Suprapubic skin (tissue), 4 donors: ENCODE data around the gene MYO9A. TPM values are rescaled to one million over a fixed set of nuclear protein-coding genes. Genes with fewer than 3 reads are reported as not detected.
"Not testable (repeated sequence)": the region's sequence is repeated elsewhere in the genome, so short reads cannot be mapped to it uniquely, and the experiment has no call there.

Source experiments
- DNase-seq, 2 donors: peaks; one replicate each; pipeline ENCODE4 v3.0.0-alpha.2; 2019; ENCODE audit warnings: low spot score in 2 of 2
- H3K27ac ChIP-seq: fragments of 200-600 bp; sonication (generic); one replicate; pipeline ENCODE4 v1.5.1; 2019
- H3K27me3 ChIP-seq: fragments of 200-600 bp; sonication (generic); one replicate; pipeline ENCODE4 v1.5.1; 2019
- H3K36me3 ChIP-seq: fragments of 200-600 bp; sonication (generic); one replicate; pipeline ENCODE4 v1.5.1; 2019
- H3K4me1 ChIP-seq: fragments of 200-600 bp; sonication (generic); one replicate; pipeline ENCODE4 v1.5.1; 2019
- H3K4me3 ChIP-seq: fragments of 200-600 bp; sonication (generic); one replicate; pipeline ENCODE4 v1.5.1; 2019; ENCODE audit warnings: mild to moderate bottlenecking
- H3K9me3 ChIP-seq: fragments of 200-600 bp; sonication (generic); one replicate; pipeline ENCODE4 v1.5.1; 2019
- EP300 ChIP-seq: sonication (generic); formaldehyde crosslinking; IDR thresholded peaks from one replicate; pipeline ENCODE4 v1.6.1; 2017; ENCODE audit warnings: antibody characterized with exemption
- POLR2A ChIP-seq, 2 donors: fragments of 450-650 bp; IDR thresholded peaks; one replicate each; pipeline ENCODE4 v1.6.1; 2017; ENCODE audit warnings: antibody characterized with exemption in 2 of 2, mild to moderate bottlenecking in 2 of 2, moderate library complexity in 2 of 2
- POLR2AphosphoS5 ChIP-seq, 3 donors: sonication (generic); formaldehyde crosslinking; IDR thresholded peaks; one replicate each; pipeline ENCODE4 v1.6.1; 2017; ENCODE audit warnings: antibody characterized with exemption in 3 of 3
- WGBS: methylation state at CpG from one replicate; pipeline ENCODE4 v1.1.5; 2018; 5-methylcytosine and 5-hydroxymethylcytosine counted together
- total RNA-seq, 4 donors: library from RNA; depleted of rRNA; stranded (reverse); fragments of >200 nt; gene quantifications; one replicate each; pipeline ENCODE4 v1.1.0, GENCODE V29; 2016
- TF ChIP-seq, protein P1 (sequence below), 2 donors: fragments of 200-600 bp in 1 of 2; fragments of 450-650 bp in 1 of 2; sonication (generic) in 1 of 2; IDR thresholded peaks; one replicate each; pipeline ENCODE4 v1.5.1; 2016 to 2019; ENCODE audit warnings: antibody characterized with exemption in 2 of 2, mild to moderate bottlenecking in 1 of 2, moderate library complexity in 1 of 2

MYO9A gene
- total RNA-seq, 4 donors from 2014 or later: 54.0 to 89.7 (median 61.8) TPM

- Histone ChIP-seq H3K4me3 (no peak overlapping the region), H3K4me1 (no peaks in the 10 kb centered on the region), H3K27ac (no peak overlapping the region), H3K9me3 (no peaks in the 10 kb centered on the region), H3K27me3 (no peaks in the 10 kb centered on the region), H3K36me3 (peaks cover 6% of the 10 kb centered on the region)
- TF ChIP-seq, protein P1, sequence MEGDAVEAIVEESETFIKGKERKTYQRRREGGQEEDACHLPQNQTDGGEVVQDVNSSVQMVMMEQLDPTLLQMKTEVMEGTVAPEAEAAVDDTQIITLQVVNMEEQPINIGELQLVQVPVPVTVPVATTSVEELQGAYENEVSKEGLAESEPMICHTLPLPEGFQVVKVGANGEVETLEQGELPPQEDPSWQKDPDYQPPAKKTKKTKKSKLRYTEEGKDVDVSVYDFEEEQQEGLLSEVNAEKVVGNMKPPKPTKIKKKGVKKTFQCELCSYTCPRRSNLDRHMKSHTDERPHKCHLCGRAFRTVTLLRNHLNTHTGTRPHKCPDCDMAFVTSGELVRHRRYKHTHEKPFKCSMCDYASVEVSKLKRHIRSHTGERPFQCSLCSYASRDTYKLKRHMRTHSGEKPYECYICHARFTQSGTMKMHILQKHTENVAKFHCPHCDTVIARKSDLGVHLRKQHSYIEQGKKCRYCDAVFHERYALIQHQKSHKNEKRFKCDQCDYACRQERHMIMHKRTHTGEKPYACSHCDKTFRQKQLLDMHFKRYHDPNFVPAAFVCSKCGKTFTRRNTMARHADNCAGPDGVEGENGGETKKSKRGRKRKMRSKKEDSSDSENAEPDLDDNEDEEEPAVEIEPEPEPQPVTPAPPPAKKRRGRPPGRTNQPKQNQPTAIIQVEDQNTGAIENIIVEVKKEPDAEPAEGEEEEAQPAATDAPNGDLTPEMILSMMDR (IDR thresholded peaks at IDR 0.05): no peak
- TF ChIP-seq POLR2A (IDR thresholded peaks at IDR 0.05): no peak
- 93% methylated on average over 1 of the region's 1 CpG for WGBS
- no peak for DNase-seq
Observed at GRCh38 chr15:72034351-72034750, 83.6 kb downstream of the MYO9A start.

- Histone ChIP-seq H3K4me1 (no peaks in the 10 kb centered on the region), H3K27me3 (no peaks in the 10 kb centered on the region), H3K36me3 (peaks cover 6% of the 10 kb centered on the region), H3K27ac (no peak overlapping the region), H3K9me3 (no peaks in the 10 kb centered on the region), H3K4me3 (no peak overlapping the region)
- TF ChIP-seq POLR2A (IDR thresholded peaks at IDR 0.05): no peak
- TF ChIP-seq POLR2AphosphoS5 (IDR thresholded peaks at IDR 0.05): no peak
- TF ChIP-seq, protein P1 (IDR thresholded peaks at IDR 0.05): no peak
- no peak for TF ChIP-seq EP300
- 82% methylated on average over 7 of the region's 7 CpGs for WGBS
- no peak for DNase-seq
Observed at GRCh38 chr15:72033711-72034110, 84.2 kb downstream of the MYO9A start.

DNA sequence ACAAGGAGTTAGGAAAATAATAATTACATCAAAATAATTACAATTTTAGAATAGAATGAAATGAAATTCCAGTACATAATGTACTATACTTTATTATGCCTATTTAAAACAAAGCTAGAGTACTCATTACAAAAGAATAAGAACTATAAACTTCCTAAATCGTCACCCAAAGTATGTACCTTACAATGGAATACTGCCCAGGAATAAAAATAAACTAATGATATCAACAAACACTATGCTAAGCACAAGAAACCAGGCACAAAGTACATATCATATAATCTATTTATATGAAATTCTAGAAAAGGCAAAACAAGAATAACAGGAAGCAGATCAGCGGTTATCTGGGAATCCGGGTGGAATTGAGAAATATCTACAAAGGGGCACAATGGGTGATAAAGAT is 84.7 kb downstream of the MYO9A start:
- no peaks in the 10 kb centered on the region for H3K27me3 ChIP-seq
- no peaks in the 10 kb centered on the region for H3K9me3 ChIP-seq
- TF ChIP-seq POLR2A (IDR thresholded peaks at IDR 0.05) (no peak), POLR2AphosphoS5 (IDR thresholded peaks at IDR 0.05) (no peak), EP300 (no peak)
- TF ChIP-seq, protein P1 (IDR thresholded peaks at IDR 0.05): no peak
- WGBS: 73% methylated on average over 3 of the region's 3 CpGs
- no peak for DNase-seq
- no peak overlapping the region for H3K27ac ChIP-seq
- no peaks in the 10 kb centered on the region for H3K4me1 ChIP-seq
- H3K4me3 ChIP-seq: no peak overlapping the region
- H3K36me3 ChIP-seq: peaks cover 6% of the 10 kb centered on the region

DNA sequence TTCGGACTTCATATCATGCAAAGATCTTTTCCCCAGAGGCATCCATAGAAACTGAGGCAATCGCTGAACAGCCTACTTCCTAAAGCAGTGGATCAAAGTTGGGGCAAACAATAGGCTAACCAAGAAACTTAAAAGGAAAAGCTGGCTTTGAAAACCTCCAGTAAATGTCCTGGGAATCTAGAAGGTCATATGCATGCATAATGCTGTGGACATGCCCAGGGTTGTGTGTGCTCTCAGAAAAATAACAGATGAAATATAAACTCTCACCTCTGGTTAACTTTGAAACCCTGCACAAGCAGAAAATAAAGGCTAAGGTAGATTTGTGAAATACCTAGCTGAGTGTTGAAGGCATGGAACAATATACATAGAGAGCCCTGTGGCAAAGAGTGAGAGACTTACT is 96.3 kb downstream of the MYO9A start:
- Histone ChIP-seq H3K4me3 (no peak overlapping the region), H3K27me3 (no peaks in the 10 kb centered on the region), H3K27ac (no peak overlapping the region), H3K9me3 (peaks cover 3% of the 10 kb centered on the region), H3K36me3 (peaks cover 24% of the 10 kb centered on the region), H3K4me1 (no peaks in the 10 kb centered on the region)
- no peak for TF ChIP-seq EP300
- TF ChIP-seq, protein P1 (IDR thresholded peaks at IDR 0.05): no peak
- TF ChIP-seq POLR2AphosphoS5 (IDR thresholded peaks at IDR 0.05): no peak
- 84% methylated on average over 2 of the region's 2 CpGs for WGBS
- DNase-seq: no peak

- TF ChIP-seq, protein P1 (IDR thresholded peaks at IDR 0.05): no peak
- TF ChIP-seq POLR2A (IDR thresholded peaks at IDR 0.05) (no peak), POLR2AphosphoS5 (IDR thresholded peaks at IDR 0.05) (no peak), EP300 (no peak)
- no peak for DNase-seq
- Histone ChIP-seq H3K9me3 (peaks cover 3% of the 10 kb centered on the region), H3K4me1 (no peaks in the 10 kb centered on the region), H3K27ac (no peak overlapping the region), H3K4me3 (no peak overlapping the region), H3K36me3 (peaks cover 24% of the 10 kb centered on the region), H3K27me3 (no peaks in the 10 kb centered on the region)
- WGBS: 76% methylated on average over 1 of the region's 1 CpG
Observed at GRCh38 chr15:72020799-72021198, 97.2 kb downstream of the MYO9A start.

DNA sequence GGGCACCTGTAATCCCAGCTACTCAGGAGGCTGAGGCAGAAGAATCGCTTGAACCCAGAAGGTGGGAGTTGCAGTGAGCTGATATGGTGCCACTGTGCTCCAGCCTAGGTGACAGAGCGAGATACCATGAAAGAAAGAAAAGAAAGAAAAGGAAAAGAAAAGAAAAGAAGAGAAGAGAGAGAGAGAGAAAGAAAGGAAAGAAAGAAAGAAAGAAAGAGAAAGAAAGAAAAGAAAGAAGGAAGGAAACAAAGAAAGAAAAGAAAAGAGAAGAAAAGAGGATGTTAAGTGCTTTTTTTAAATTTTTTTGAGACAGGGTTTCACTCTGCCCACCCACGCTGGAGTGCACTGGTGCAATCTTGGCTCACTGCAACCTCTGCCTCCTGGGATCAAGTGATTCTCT is 103.4 kb downstream of the MYO9A start:
- H3K4me1 ChIP-seq, H3K4me3 ChIP-seq, H3K27me3 ChIP-seq, DNase-seq, H3K27ac ChIP-seq, H3K9me3 ChIP-seq: not testable (repeated sequence)
- peaks cover 14% of the 10 kb centered on the region for H3K36me3 ChIP-seq
- WGBS: 89% methylated on average over 3 of the region's 3 CpGs
